OCI-LY1 (cell line): ENCODE data around the gene VSIG10L2.

Experiments used
- EZH2 ChIP-seq: fragments of 200-600 bp; sonication (generic), shearing (Covaris generic); IDR thresholded peaks from 2 replicates; pipeline ENCODE4 v1.8.0; 2017; ENCODE audit warnings: borderline replicate concordance, mixed run types, mild to moderate bottlenecking, antibody characterized with exemption, low read length, moderate library complexity, mixed read lengths
- TF ChIP-seq, protein P1 (sequence below): fragments of 200-600 bp; sonication (generic), shearing (Covaris generic); IDR thresholded peaks from 2 replicates; pipeline ENCODE4 v1.5.1; 2017; ENCODE audit warnings: mild to moderate bottlenecking, antibody characterized with exemption, low read length, moderate library complexity, mixed read lengths

GRCh38 chr11:125951731-125952130, 5.9 kb downstream of the VSIG10L2 start:
- TF ChIP-seq, protein P1, sequence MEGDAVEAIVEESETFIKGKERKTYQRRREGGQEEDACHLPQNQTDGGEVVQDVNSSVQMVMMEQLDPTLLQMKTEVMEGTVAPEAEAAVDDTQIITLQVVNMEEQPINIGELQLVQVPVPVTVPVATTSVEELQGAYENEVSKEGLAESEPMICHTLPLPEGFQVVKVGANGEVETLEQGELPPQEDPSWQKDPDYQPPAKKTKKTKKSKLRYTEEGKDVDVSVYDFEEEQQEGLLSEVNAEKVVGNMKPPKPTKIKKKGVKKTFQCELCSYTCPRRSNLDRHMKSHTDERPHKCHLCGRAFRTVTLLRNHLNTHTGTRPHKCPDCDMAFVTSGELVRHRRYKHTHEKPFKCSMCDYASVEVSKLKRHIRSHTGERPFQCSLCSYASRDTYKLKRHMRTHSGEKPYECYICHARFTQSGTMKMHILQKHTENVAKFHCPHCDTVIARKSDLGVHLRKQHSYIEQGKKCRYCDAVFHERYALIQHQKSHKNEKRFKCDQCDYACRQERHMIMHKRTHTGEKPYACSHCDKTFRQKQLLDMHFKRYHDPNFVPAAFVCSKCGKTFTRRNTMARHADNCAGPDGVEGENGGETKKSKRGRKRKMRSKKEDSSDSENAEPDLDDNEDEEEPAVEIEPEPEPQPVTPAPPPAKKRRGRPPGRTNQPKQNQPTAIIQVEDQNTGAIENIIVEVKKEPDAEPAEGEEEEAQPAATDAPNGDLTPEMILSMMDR = no peak
- TF ChIP-seq EZH2 = no peak
